H1 (cell line): ENCODE data around the gene HMGN3.

Experiments used
- CHD2 ChIP-seq: IDR thresholded peaks from 2 replicates; pipeline ENCODE4 v1.6.1; 2012; ENCODE audit warnings: low read length, improper control_type of control experiment
- GABPA ChIP-seq: IDR thresholded peaks from 2 replicates; pipeline ENCODE4 v1.6.1; 2011; ENCODE audit warnings: mild to moderate bottlenecking, low read length, moderate library complexity, borderline replicate concordance; ENCODE audit not compliant: insufficient read depth
- POLR2A ChIP-seq, 2 experiments: IDR thresholded peaks; 1 replicate in 1 of 2; 2 replicates in 1 of 2; pipeline ENCODE4 v1.6.1; 2011; ENCODE audit warnings: low read depth in 2 of 2, low read length in 2 of 2, mild to moderate bottlenecking in 2 of 2; ENCODE audit errors: control extremely low read depth in 1 of 2
- ZNF274 ChIP-seq: IDR thresholded peaks from 2 replicates; pipeline ENCODE4 v1.7.0; 2012; ENCODE audit warnings: low read length, borderline replicate concordance; ENCODE audit errors: extremely low read depth
- TF ChIP-seq, protein P1 (sequence below), 3 experiments: IDR thresholded peaks; 1 replicate in 2 of 3; 2 replicates in 1 of 3; pipeline versions ENCODE4 v1.5.1 to v1.6.1; 2011; ENCODE audit warnings: low read length in 3 of 3, mild to moderate bottlenecking in 3 of 3, inconsistent platforms in 2 of 3, low read depth in 1 of 3, moderate library complexity in 1 of 3; ENCODE audit not compliant: insufficient read depth in 1 of 3; ENCODE audit errors: control extremely low read depth in 1 of 3

GRCh38 chr6:79257381-79258205 is 23.1 kb upstream of the HMGN3 start:
- no peak for TF ChIP-seq GABPA
- TF ChIP-seq, protein P1, sequence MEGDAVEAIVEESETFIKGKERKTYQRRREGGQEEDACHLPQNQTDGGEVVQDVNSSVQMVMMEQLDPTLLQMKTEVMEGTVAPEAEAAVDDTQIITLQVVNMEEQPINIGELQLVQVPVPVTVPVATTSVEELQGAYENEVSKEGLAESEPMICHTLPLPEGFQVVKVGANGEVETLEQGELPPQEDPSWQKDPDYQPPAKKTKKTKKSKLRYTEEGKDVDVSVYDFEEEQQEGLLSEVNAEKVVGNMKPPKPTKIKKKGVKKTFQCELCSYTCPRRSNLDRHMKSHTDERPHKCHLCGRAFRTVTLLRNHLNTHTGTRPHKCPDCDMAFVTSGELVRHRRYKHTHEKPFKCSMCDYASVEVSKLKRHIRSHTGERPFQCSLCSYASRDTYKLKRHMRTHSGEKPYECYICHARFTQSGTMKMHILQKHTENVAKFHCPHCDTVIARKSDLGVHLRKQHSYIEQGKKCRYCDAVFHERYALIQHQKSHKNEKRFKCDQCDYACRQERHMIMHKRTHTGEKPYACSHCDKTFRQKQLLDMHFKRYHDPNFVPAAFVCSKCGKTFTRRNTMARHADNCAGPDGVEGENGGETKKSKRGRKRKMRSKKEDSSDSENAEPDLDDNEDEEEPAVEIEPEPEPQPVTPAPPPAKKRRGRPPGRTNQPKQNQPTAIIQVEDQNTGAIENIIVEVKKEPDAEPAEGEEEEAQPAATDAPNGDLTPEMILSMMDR (IDR thresholded peaks at IDR 0.05; ENCODE audit: control extremely low read depth in 1 of 3, insufficient read depth in 1 of 3, low read depth in 1 of 3, low read length in 3 of 3), result no peak
- no peak for TF ChIP-seq ZNF274
- TF ChIP-seq CHD2, result no peak
- no peak for TF ChIP-seq POLR2A (IDR thresholded peaks at IDR 0.05; ENCODE audit: control extremely low read depth in 1 of 2, low read depth in 2 of 2, low read length in 2 of 2)
